H1 (cell line): ENCODE measurements around the gene BNC2. TPM values are rescaled to one million over a fixed set of nuclear protein-coding genes. Genes with fewer than 3 reads are reported as not detected.

Experiments used
- CTCF ChIA-PET: fragments of 300-600 bp; sonication (Branson Sonifier 250); formaldehyde crosslinking; loops from one replicate; lab custom pipeline; 2021; ENCODE audit not compliant: partially characterized antibody; lab: Charles Lee
- POLR2A ChIA-PET: fragments of 300-600 bp; sonication (Branson Sonifier 250); formaldehyde crosslinking; loops from one replicate; lab custom pipeline; 2021; ENCODE audit warnings: inconsistent platforms; ENCODE audit not compliant: partially characterized antibody; lab: Charles Lee
- DNase-seq, 2 experiments: peaks; one replicate each; pipeline versions ENCODE4 v3.0.0 to v3.0.0-alpha.2; 2010 to 2022; ENCODE audit warnings: low spot score in 2 of 2, low read depth in 1 of 2, mixed read lengths in 1 of 2
- FAIRE-seq: peaks from 2 replicates; lab custom pipeline; 2011; peaks lifted over from hg19 to GRCh38; lab: Jason Lieb, UNC
- H2AFZ ChIP-seq: 2 replicates; pipeline ENCODE4 v1.8.1; 2012; ENCODE audit warnings: low read length, inconsistent platforms
- H2AK5ac ChIP-seq: 2 replicates; pipeline ENCODE4 v1.6.1; 2013; ENCODE audit warnings: low read depth, low read length
- H2BK120ac ChIP-seq: replicated peaks from 2 replicates; pipeline ENCODE3; 2013; ENCODE audit warnings: low read depth, low read length, inconsistent platforms
- H2BK12ac ChIP-seq: 2 replicates; pipeline ENCODE4 v1.6.1; 2013; ENCODE audit warnings: low read depth, low read length
- H2BK15ac ChIP-seq: 2 replicates; pipeline ENCODE4 v1.6.1; 2013; ENCODE audit warnings: low read length
- H2BK20ac ChIP-seq: 2 replicates; pipeline ENCODE4 v1.6.1; 2013; ENCODE audit warnings: low read length
- H2BK5ac ChIP-seq: 2 replicates; pipeline ENCODE4 v1.6.1; 2013; ENCODE audit warnings: low read depth, low read length
- H3K14ac ChIP-seq: 2 replicates; pipeline ENCODE4 v1.6.1; 2013; ENCODE audit warnings: inconsistent platforms; ENCODE audit not compliant: insufficient read length
- H3K18ac ChIP-seq: 2 replicates; pipeline ENCODE4 v1.6.1; 2013; ENCODE audit warnings: low read length; ENCODE audit errors: extremely low read depth
- H3K23ac ChIP-seq: 2 replicates; pipeline ENCODE4 v1.6.1; 2013; ENCODE audit warnings: inconsistent platforms; ENCODE audit not compliant: insufficient read length
- H3K23me2 ChIP-seq: 2 replicates; pipeline ENCODE4 v1.6.1; 2013; ENCODE audit warnings: low read depth, low read length
- H3K27ac ChIP-seq: 2 replicates; pipeline ENCODE4 v1.6.1; 2011; ENCODE audit warnings: low read depth, low read length, inconsistent platforms
- H3K27me3 ChIP-seq, 4 experiments: replicated peaks in 1 of 4; 1 replicate in 1 of 4; 2 replicates in 3 of 4; pipeline versions ENCODE4 v1.6.1 to v1.8.1; 2011 to 2013; ENCODE audit warnings: low read length in 3 of 4, mild to moderate bottlenecking in 3 of 4, inconsistent platforms in 2 of 4, mixed read lengths in 2 of 4, moderate library complexity in 1 of 4; ENCODE audit not compliant: control insufficient read depth in 3 of 4, insufficient read depth in 3 of 4; ENCODE audit errors: extremely low read depth in 1 of 4
- H3K36me3 ChIP-seq, 4 experiments: 2 replicates each; pipeline versions ENCODE4 v1.6.1 to v1.8.1; 2011 to 2013; ENCODE audit warnings: mild to moderate bottlenecking in 4 of 4, low read length in 3 of 4, moderate library complexity in 2 of 4, control low read depth in 1 of 4, inconsistent platforms in 1 of 4; ENCODE audit not compliant: insufficient read depth in 4 of 4, control insufficient read depth in 2 of 4
- H3K4ac ChIP-seq: replicated peaks from 2 replicates; pipeline ENCODE3; 2013; ENCODE audit warnings: low read length, low read depth, mixed read lengths, inconsistent platforms; ENCODE audit not compliant: insufficient read length
- H3K4me1 ChIP-seq, 4 experiments: replicated peaks in 1 of 4; 1 replicate in 1 of 4; 2 replicates in 3 of 4; pipeline versions ENCODE4 v1.6.1 to v1.8.1; 2011 to 2013; ENCODE audit warnings: low read length in 3 of 4, inconsistent platforms in 2 of 4, mixed read lengths in 1 of 4; ENCODE audit not compliant: insufficient read depth in 4 of 4, control insufficient read depth in 3 of 4
- H3K4me2 ChIP-seq, 2 experiments: 2 replicates each; pipeline versions ENCODE4 v1.6.1 to v1.8.1; 2011 to 2013; ENCODE audit warnings: low read depth in 2 of 2, low read length in 2 of 2, control low read depth in 1 of 2, inconsistent platforms in 1 of 2, mild to moderate bottlenecking in 1 of 2; ENCODE audit not compliant: insufficient read depth in 1 of 2
- H3K4me3 ChIP-seq, 4 experiments: fragments of 200-600, 300-600 bp in 1 of 4; sonication (generic), shearing (Covaris generic), sonication (Bioruptor Twin) in 1 of 4; 2 replicates each; pipeline versions ENCODE4 v1.5.1 to v1.8.1; 2011 to 2016; ENCODE audit warnings: low read length in 4 of 4, low read depth in 3 of 4, control low read depth in 2 of 4, inconsistent platforms in 2 of 4, mild to moderate bottlenecking in 2 of 4, mixed read lengths in 1 of 4, moderate library complexity in 1 of 4; ENCODE audit not compliant: insufficient read depth in 2 of 4; ENCODE audit errors: extremely low read depth in 1 of 4
- H3K56ac ChIP-seq: replicated peaks from 2 replicates; pipeline ENCODE3; 2013; ENCODE audit warnings: low read depth, mild to moderate bottlenecking, mixed read lengths, low read length, inconsistent platforms; ENCODE audit not compliant: insufficient read length
- H3K79me1 ChIP-seq: 2 replicates; pipeline ENCODE4 v1.6.1; 2013; ENCODE audit warnings: low read depth, low read length, control low read depth
- H3K79me2 ChIP-seq, 2 experiments: 2 replicates each; pipeline versions ENCODE4 v1.6.1 to v1.8.1; 2012 to 2013; ENCODE audit warnings: low read length in 2 of 2, mild to moderate bottlenecking in 2 of 2, inconsistent platforms in 1 of 2; ENCODE audit not compliant: insufficient read depth in 2 of 2, control insufficient read depth in 1 of 2
- H3K9ac ChIP-seq, 4 experiments: replicated peaks in 1 of 4; 1 replicate in 1 of 4; 2 replicates in 3 of 4; pipeline versions ENCODE4 v1.6.1 to v1.8.1; 2011 to 2013; ENCODE audit warnings: low read depth in 3 of 4, low read length in 3 of 4, control low read depth in 2 of 4, mild to moderate bottlenecking in 2 of 4, moderate library complexity in 2 of 4, inconsistent platforms in 1 of 4; ENCODE audit errors: extremely low read depth in 1 of 4
- H3K9me3 ChIP-seq, 2 experiments: 2 replicates each; pipeline versions ENCODE4 v1.6.1 to v1.8.1; 2012 to 2013; ENCODE audit warnings: mild to moderate bottlenecking in 2 of 2, moderate library complexity in 2 of 2, control low read depth in 1 of 2, inconsistent platforms in 1 of 2, low read depth in 1 of 2, low read length in 1 of 2, mixed read lengths in 1 of 2; ENCODE audit not compliant: insufficient read depth in 2 of 2
- H4K20me1 ChIP-seq, 2 experiments: replicated peaks in 1 of 2; 2 replicates each; pipeline versions ENCODE3 to v1.8.1; 2011 to 2013; ENCODE audit warnings: inconsistent platforms in 2 of 2, low read length in 2 of 2, mild to moderate bottlenecking in 1 of 2; ENCODE audit not compliant: insufficient read depth in 2 of 2, control insufficient read depth in 1 of 2
- H4K5ac ChIP-seq: 2 replicates; pipeline ENCODE4 v1.6.1; 2013; ENCODE audit warnings: low read length, low read depth, mixed read lengths, inconsistent platforms; ENCODE audit not compliant: insufficient read length
- H4K8ac ChIP-seq: 2 replicates; pipeline ENCODE4 v1.8.0; 2013; ENCODE audit warnings: mild to moderate bottlenecking, moderate library complexity, low read length, inconsistent platforms; ENCODE audit not compliant: insufficient read depth; ENCODE audit errors: extremely low read depth
- H4K91ac ChIP-seq: replicated peaks from 2 replicates; pipeline ENCODE3; 2013; ENCODE audit warnings: low read length, mixed read lengths, inconsistent platforms; ENCODE audit not compliant: insufficient read length
- ASH2L ChIP-seq: fragments of 200-600, 300-600 bp; sonication (generic); IDR thresholded peaks from one replicate; pipeline ENCODE4 v1.7.1; 2017; ENCODE audit warnings: low read length
- BACH1 ChIP-seq: IDR thresholded peaks from 2 replicates; pipeline ENCODE4 v1.6.1; 2012; ENCODE audit warnings: low read length, improper control_type of control experiment
- CBX5 ChIP-seq: fragments of 300-800, 300-1000 bp; sonication (generic); IDR thresholded peaks from 2 replicates; pipeline ENCODE4 v1.7.1; 2016; ENCODE audit warnings: antibody characterized with exemption, low read length, low read depth
- CBX8 ChIP-seq: fragments of 300-800, 300-1000 bp; sonication (generic); IDR thresholded peaks from 2 replicates; pipeline ENCODE4 v1.7.1; 2016; ENCODE audit warnings: low read depth, low read length, borderline replicate concordance
- CEBPB ChIP-seq: IDR thresholded peaks from 2 replicates; pipeline ENCODE4 v1.6.1; 2012; ENCODE audit warnings: low read depth, low read length
- CHD1 ChIP-seq: IDR thresholded peaks from 2 replicates; pipeline ENCODE4 v1.6.1; 2012; ENCODE audit warnings: low read depth, low read length, improper control_type of control experiment
- EZH2 ChIP-seq: fragments of 200-600 bp; sonication (generic); IDR thresholded peaks from 2 replicates; pipeline ENCODE4 v1.7.1; 2012; ENCODE audit warnings: low read depth, mild to moderate bottlenecking, moderate library complexity, low read length, inconsistent platforms; ENCODE audit not compliant: severe bottlenecking
- JUN ChIP-seq: IDR thresholded peaks from 2 replicates; pipeline ENCODE4 v1.6.1; 2011; ENCODE audit warnings: low read depth, mild to moderate bottlenecking, improper control_type of control experiment, low read length
- JUND ChIP-seq: IDR thresholded peaks from 2 replicates; pipeline ENCODE4 v1.6.1; 2011; ENCODE audit warnings: mild to moderate bottlenecking, improper control_type of control experiment, low read length
- RFX5 ChIP-seq: IDR thresholded peaks from 2 replicates; pipeline ENCODE4 v1.6.1; 2011; ENCODE audit warnings: low read depth, low read length, improper control_type of control experiment, borderline replicate concordance
- SP1 ChIP-seq: IDR thresholded peaks from 2 replicates; pipeline ENCODE4 v1.6.1; 2011; ENCODE audit warnings: low read depth, low read length
- SUZ12 ChIP-seq: fragments of 200-600 bp; sonication (generic); IDR thresholded peaks from 2 replicates; pipeline ENCODE4 v1.6.1; 2012; ENCODE audit warnings: mild to moderate bottlenecking, inconsistent platforms, low read length, moderate library complexity, mixed read lengths
- TEAD4 ChIP-seq: IDR thresholded peaks from 2 replicates; pipeline ENCODE4 v1.6.1; 2012; ENCODE audit warnings: low read depth, low read length, inconsistent platforms, mixed read lengths
- YY1 ChIP-seq: IDR thresholded peaks from 2 replicates; pipeline ENCODE4 v1.6.1; 2011; ENCODE audit warnings: low read depth, mild to moderate bottlenecking, low read length
- ZNF274 ChIP-seq: IDR thresholded peaks from 2 replicates; pipeline ENCODE4 v1.7.0; 2012; ENCODE audit warnings: low read length, borderline replicate concordance; ENCODE audit errors: extremely low read depth
- WGBS, 2 experiments: shearing (Covaris generic) in 1 of 2; methylation state at CpG; one replicate each; pipeline versions ENCODE4 v1.1.6 to v1.1.7; 2013 to 2015; ENCODE audit warnings: low lambda C conversion rate in 2 of 2, mixed read lengths in 2 of 2, inconsistent platforms in 1 of 2, low coverage in 1 of 2, missing lambda C conversion rate in 1 of 2; ENCODE audit not compliant: insufficient replicate concordance in 2 of 2, insufficient coverage in 1 of 2, insufficient read length in 1 of 2; ENCODE audit errors: extremely low coverage in 1 of 2, missing lambda C conversion rate in 1 of 2; 5-methylcytosine and 5-hydroxymethylcytosine counted together
- polyA plus RNA-seq, 7 experiments: library from polyadenylated mRNA; depleted of rRNA in 3 of 7; stranded (reverse) in 5 of 7; unstranded in 2 of 7; fragments of >200 nt in 5 of 7; fragments of 200-250 nt in 2 of 7; gene quantifications; 1 replicate in 5 of 7; 2 replicates in 1 of 7; 4 replicates in 1 of 7; pipeline versions ENCODE4 v1.2.1 to v1.2.3, GENCODE V29; 2011 to 2013; ENCODE audit warnings: missing spikeins in 2 of 7, mixed read lengths in 2 of 7
- total RNA-seq: library from RNA; stranded (reverse); fragmentation: NEBNext Ultra II Directional; extraction: Animal tissue kit (Norgen Biotek cat#: 25700); gene quantifications from 2 replicates; pipeline ENCODE4 v1.2.1, GENCODE V29; 2021
- TF ChIP-seq, protein P1 (sequence below): IDR thresholded peaks from 2 replicates; pipeline ENCODE4 v1.6.1; 2012; ENCODE audit warnings: inconsistent platforms

BNC2 gene
- total and polyA plus RNA-seq, 2 of the 8 experiments (the other 6 are each of a cell fraction or from before 2014, with no cell fraction given), result 16.0 to 26.8 TPM

DNA sequence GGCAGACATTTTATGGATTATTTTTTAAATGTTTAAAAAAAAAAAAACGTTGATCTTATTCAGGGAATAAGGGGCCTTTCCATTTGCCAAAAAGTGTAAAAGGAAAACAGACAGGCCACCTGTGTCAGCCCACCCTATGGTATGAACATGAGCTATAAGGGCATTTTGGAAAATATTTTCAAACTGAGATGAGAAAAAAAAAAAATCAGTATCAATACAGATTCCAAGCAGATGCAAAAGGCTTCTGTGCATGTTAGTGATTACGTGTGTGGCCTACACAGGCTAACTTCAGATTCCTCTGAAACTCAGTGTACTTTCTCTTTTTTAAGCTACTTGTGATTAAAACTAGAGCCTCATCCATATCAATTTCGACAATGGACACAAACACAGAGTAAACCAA is 189.9 kb downstream of the BNC2 start:
- Histone ChIP-seq H3K79me1 (0 out of 2 replicates have a peak, but pooled peaks cover 3% of the 10 kb centered on the region), H4K5ac (no peak overlapping the region), H4K91ac (no peak overlapping the region), H3K56ac (no peak overlapping the region), H2BK15ac (no peak overlapping the region), H3K23me2 (no peaks in the 10 kb centered on the region), H2BK20ac (no peak overlapping the region), H3K4me1 (peaks cover 0 to 6% (median 2%) of the 10 kb centered on the region in 4 experiments; a peak in 3 of 7 replicates), H3K4me3 (no peak overlapping the region), H3K79me2 (peaks cover 0 to 10% of the 10 kb centered on the region in 2 experiments; a peak in 2 of 4 replicates), H3K4me2 (no peak overlapping the region), H2BK5ac (no peak overlapping the region), H3K9me3 (no peaks in the 10 kb centered on the region), H2AK5ac (no peak overlapping the region), H2BK12ac (no peak overlapping the region), H4K20me1 (no peaks in the 10 kb centered on the region), H3K9ac (no peak overlapping the region), H3K4ac (no peak overlapping the region), H2AFZ (no peak overlapping the region), H4K8ac (no peak overlapping the region), H3K18ac (no peak overlapping the region), H3K14ac (no peak overlapping the region), H2BK120ac (no peak overlapping the region), H3K27me3 (no peaks in the 10 kb centered on the region), H3K23ac (no peak overlapping the region), H3K27ac (no peak overlapping the region), H3K36me3 (no peaks in the 10 kb centered on the region)
- DNase-seq (no peak), FAIRE-seq (no peak)
- WGBS, 2 experiments, result 70% methylated on average over 3 of the region's 3 CpGs; no CpG with 5 or more reads in 1 of the 2 experiments
- ChIA-PET CTCF (interaction anchor here (0.6 to 0.8 kb wide), 2 partner anchors 85 to 162 kb away, joined by 3 read pairs; no protein-coding TSS in a partner anchor), POLR2A (interaction anchor here (0.6 kb wide), 1 partner anchor 49 kb away, joined by 5 read pairs; no protein-coding TSS in a partner anchor)
- TF ChIP-seq ASH2L (no peak), CBX5 (no peak), ZNF274 (no peak), TEAD4 (no peak), SUZ12 (no peak), CBX8 (no peak), JUN (no peak), JUND (no peak), CEBPB (no peak), EZH2 (no peak), SP1 (no peak), BACH1 (no peak), YY1 (no peak), CHD1 (no peak), RFX5 (no peak)
- TF ChIP-seq, protein P1, sequence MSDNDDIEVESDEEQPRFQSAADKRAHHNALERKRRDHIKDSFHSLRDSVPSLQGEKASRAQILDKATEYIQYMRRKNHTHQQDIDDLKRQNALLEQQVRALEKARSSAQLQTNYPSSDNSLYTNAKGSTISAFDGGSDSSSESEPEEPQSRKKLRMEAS, result no peak
